ENCODE measurements around the gene AK4.

DNA sequence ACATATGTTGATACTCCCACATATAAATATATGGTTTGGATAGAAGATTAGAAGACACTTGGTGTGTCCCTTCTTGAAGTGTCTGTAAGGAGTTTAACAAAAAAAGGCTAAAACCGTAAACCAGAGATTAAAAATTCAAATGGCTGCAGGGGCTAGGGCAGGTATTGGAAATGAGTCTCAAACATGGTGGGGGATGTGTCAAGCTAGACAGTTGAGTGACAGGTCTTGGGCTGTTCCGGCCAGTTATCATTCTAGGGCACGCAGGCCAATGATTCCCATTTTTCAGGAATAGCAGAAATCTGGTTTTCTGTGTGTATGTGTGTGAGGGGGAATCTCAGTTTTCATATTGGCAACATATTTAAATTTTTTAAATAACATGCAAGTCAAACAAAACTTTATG lies 77.2 kb downstream of the AK4 start:
- TF ChIP-seq RFX5 (IDR thresholded peaks at IDR 0.05; ENCODE audit: borderline replicate concordance, low read depth, low read length) (no peak), SRF (IDR thresholded peaks at IDR 0.05; ENCODE audit: low read depth, low read length) (no peak), RAD21 (IDR thresholded peaks at IDR 0.05 in 1 of 2, conservative IDR thresholded peaks at IDR 0.05 in 1 of 2; ENCODE audit: low read depth in 2 of 2, low read length in 2 of 2) (no peak), BCL11A (IDR thresholded peaks at IDR 0.05; ENCODE audit: low read depth in 2 of 2, low read length in 2 of 2) (no peak), TAF1 (IDR thresholded peaks at IDR 0.05; ENCODE audit: low read depth, low read length) (no peak), BRCA1 (IDR thresholded peaks at IDR 0.05; ENCODE audit: low read depth, low read length) (no peak)
- TF ChIP-seq, protein P1, sequence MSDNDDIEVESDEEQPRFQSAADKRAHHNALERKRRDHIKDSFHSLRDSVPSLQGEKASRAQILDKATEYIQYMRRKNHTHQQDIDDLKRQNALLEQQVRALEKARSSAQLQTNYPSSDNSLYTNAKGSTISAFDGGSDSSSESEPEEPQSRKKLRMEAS (IDR thresholded peaks at IDR 0.05), result no peak
- TF ChIP-seq, protein P2, sequence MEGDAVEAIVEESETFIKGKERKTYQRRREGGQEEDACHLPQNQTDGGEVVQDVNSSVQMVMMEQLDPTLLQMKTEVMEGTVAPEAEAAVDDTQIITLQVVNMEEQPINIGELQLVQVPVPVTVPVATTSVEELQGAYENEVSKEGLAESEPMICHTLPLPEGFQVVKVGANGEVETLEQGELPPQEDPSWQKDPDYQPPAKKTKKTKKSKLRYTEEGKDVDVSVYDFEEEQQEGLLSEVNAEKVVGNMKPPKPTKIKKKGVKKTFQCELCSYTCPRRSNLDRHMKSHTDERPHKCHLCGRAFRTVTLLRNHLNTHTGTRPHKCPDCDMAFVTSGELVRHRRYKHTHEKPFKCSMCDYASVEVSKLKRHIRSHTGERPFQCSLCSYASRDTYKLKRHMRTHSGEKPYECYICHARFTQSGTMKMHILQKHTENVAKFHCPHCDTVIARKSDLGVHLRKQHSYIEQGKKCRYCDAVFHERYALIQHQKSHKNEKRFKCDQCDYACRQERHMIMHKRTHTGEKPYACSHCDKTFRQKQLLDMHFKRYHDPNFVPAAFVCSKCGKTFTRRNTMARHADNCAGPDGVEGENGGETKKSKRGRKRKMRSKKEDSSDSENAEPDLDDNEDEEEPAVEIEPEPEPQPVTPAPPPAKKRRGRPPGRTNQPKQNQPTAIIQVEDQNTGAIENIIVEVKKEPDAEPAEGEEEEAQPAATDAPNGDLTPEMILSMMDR (IDR thresholded peaks at IDR 0.05; ENCODE audit: control extremely low read depth in 1 of 3, insufficient read depth in 1 of 3, low read depth in 1 of 3, low read length in 3 of 3), result no peak

All from H1 (cell line).